Lung (tissue), 12 donors: ENCODE data around the gene APLNR. TPM values are rescaled to one million over a fixed set of nuclear protein-coding genes. Genes with fewer than 3 reads are reported as not detected.

Experiments used
- ATAC-seq: fragments of 200-7000 bp; cut with Tn5 transposase; one replicate; pipeline ENCODE4 v1.9.1; 2020; ENCODE audit warnings: moderate number of reproducible peaks; ENCODE audit not compliant: insufficient read depth, low FRiP score
- DNase-seq, 3 donors: peaks; one replicate each; pipeline ENCODE4 v3.0.0-alpha.2; 2013 to 2017
- H3K27ac ChIP-seq, 2 donors: one replicate each; pipeline ENCODE4 v1.5.1; 2013; ENCODE audit warnings: mild to moderate bottlenecking in 2 of 2, moderate library complexity in 2 of 2, control low read depth in 1 of 2, inconsistent platforms in 1 of 2, low read depth in 1 of 2, low read length in 1 of 2
- H3K27me3 ChIP-seq, 3 donors: one replicate each; pipeline ENCODE4 v1.5.1; 2013; ENCODE audit warnings: low read length in 2 of 3; ENCODE audit not compliant: control insufficient read depth in 3 of 3, insufficient read depth in 3 of 3
- H3K36me3 ChIP-seq, 4 donors: one replicate each; pipeline ENCODE4 v1.5.1; 2013; ENCODE audit warnings: low read length in 4 of 4, mild to moderate bottlenecking in 1 of 4, moderate library complexity in 1 of 4; ENCODE audit not compliant: control insufficient read depth in 4 of 4, insufficient read depth in 4 of 4
- H3K4me1 ChIP-seq, 5 donors: one replicate each; pipeline ENCODE4 v1.5.1; 2013; ENCODE audit warnings: low read length in 5 of 5, mild to moderate bottlenecking in 2 of 5, moderate library complexity in 1 of 5; ENCODE audit not compliant: control insufficient read depth in 5 of 5, insufficient read depth in 5 of 5
- H3K4me3 ChIP-seq: one replicate; pipeline ENCODE4 v1.5.1; 2013; ENCODE audit warnings: mild to moderate bottlenecking, control low read depth, moderate library complexity
- H3K9ac ChIP-seq, 2 donors: one replicate each; pipeline ENCODE4 v1.5.1; 2013; ENCODE audit warnings: low read length in 2 of 2, control low read depth in 1 of 2; ENCODE audit not compliant: insufficient read depth in 1 of 2
- H3K9me3 ChIP-seq, 4 donors: one replicate each; pipeline ENCODE4 v1.5.1; 2013; ENCODE audit warnings: low read length in 3 of 4, mild to moderate bottlenecking in 1 of 4, moderate library complexity in 1 of 4; ENCODE audit not compliant: control insufficient read depth in 4 of 4, insufficient read depth in 3 of 4
- WGBS, 2 donors: extraction: QIAGEN DNeasy Blood & Tissue Kit; methylation state at CpG; one replicate each; pipeline ENCODE4 v1.1.7; 2013; 5-methylcytosine and 5-hydroxymethylcytosine counted together
- polyA plus RNA-seq, 2 donors: library from polyadenylated mRNA; stranded (reverse); fragments of 200-250 nt; gene quantifications; one replicate each; pipeline ENCODE4 v1.2.1, GENCODE V29; 2013
- total RNA-seq, 2 donors: library from RNA; depleted of rRNA in 1 of 2; stranded (reverse); fragments of >200 nt in 1 of 2; gene quantifications; one replicate each; pipeline ENCODE4 v1.2.1, GENCODE V29; 2014 to 2021
- TF ChIP-seq, protein P1 (sequence below): IDR thresholded peaks from 2 replicates; pipeline ENCODE4 v1.5.1; 2012; ENCODE audit warnings: mild to moderate bottlenecking; ENCODE audit errors: control extremely low read depth, extremely low read depth
- donor health status: control.
- donor health status: control.
- donor health status: Bipolar disorder and iron deficiency.
- donor health status: healthy.
- donor health status: DM: yes; HTN: yes; CAD: no.

Gene APLNR
- total and polyA plus RNA-seq, 4 donors: 0.39 to 93.8 (median 4.9) TPM

DNA sequence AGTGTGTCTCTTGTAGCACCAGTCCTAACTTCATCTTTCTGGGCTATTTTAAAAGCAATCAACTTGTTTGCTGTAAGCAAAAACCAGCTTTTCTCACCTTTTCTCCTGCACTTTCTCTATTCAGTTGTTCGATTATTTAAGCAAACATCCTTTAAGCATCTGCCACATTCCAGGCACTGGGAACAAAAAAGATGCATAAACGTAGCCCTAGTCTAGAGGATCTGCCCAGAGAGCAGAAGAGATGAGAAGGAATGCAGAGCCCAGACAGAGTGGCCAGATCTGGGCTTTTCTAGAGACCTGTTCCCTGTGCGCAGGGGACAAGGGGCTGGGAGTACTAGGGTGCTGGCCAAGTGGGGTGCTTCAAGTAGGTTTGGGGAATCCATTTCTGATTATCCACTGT lies 8.4 kb downstream of the APLNR start:
- no peak overlapping the region for H3K4me3 ChIP-seq
- H3K27me3 ChIP-seq: no peaks in the 10 kb centered on the region
- no peak for DNase-seq
- ATAC-seq: no peak
- no peaks in the 10 kb centered on the region for H3K9me3 ChIP-seq
- TF ChIP-seq, protein P1, sequence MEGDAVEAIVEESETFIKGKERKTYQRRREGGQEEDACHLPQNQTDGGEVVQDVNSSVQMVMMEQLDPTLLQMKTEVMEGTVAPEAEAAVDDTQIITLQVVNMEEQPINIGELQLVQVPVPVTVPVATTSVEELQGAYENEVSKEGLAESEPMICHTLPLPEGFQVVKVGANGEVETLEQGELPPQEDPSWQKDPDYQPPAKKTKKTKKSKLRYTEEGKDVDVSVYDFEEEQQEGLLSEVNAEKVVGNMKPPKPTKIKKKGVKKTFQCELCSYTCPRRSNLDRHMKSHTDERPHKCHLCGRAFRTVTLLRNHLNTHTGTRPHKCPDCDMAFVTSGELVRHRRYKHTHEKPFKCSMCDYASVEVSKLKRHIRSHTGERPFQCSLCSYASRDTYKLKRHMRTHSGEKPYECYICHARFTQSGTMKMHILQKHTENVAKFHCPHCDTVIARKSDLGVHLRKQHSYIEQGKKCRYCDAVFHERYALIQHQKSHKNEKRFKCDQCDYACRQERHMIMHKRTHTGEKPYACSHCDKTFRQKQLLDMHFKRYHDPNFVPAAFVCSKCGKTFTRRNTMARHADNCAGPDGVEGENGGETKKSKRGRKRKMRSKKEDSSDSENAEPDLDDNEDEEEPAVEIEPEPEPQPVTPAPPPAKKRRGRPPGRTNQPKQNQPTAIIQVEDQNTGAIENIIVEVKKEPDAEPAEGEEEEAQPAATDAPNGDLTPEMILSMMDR: no peak
- no peak overlapping the region for H3K27ac ChIP-seq
- 76 to 77% methylated on average over 3 of the region's 3 CpGs for WGBS, 2 donors
- H3K4me1 ChIP-seq: peaks cover 0 to 9% (median under 1%) of the 10 kb centered on the region in 5 donors
- H3K36me3 ChIP-seq: no peaks in the 10 kb centered on the region
- no peak overlapping the region for H3K9ac ChIP-seq

DNA sequence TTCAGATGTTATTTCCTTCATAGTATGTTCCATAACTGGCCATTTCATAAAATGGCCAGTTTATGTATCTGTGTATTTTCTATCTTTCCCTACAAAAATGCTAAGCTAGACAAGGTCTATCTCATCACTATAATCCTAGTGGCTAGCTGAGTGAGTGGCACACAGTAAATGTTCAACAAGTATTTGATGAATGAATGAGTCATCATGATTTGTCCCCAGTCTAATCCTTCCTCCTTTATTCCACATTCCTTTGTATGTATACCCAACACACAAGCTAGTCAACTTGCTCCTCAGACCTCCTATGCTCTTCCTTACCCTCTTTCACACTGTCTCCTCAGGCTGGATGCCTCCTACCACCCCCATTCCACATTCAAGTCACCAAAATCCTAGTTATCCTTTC lies 12.5 kb downstream of the APLNR start:
- Histone ChIP-seq H3K4me3 (no peak overlapping the region), H3K27ac (no peak overlapping the region), H3K4me1 (peaks cover 0 to 8% (median under 1%) of the 10 kb centered on the region in 5 donors), H3K9me3 (no peaks in the 10 kb centered on the region), H3K36me3 (no peaks in the 10 kb centered on the region), H3K27me3 (no peaks in the 10 kb centered on the region), H3K9ac (no peak overlapping the region)
- ATAC-seq: no peak
- DNase-seq: no peak
- TF ChIP-seq, protein P1: no peak

DNA sequence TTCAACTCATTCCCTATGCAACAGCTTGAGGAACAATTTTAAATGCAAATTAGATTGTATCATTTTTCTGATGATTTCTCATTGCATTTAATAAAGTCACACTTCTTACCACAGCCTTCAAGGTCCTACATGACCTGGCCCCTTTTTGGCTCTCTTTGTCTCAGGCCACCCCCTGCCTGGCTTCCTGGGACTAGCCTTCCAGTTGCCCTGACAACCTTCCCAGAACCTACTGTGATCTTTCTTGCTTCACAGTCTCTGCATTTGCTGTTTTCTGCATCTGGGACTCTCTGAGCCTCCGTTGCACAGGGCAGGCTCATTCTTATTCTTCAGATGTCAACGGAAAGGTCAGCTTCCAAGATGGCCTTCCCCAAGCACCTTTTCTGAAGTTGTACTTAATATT lies 12.9 kb downstream of the APLNR start:
- Histone ChIP-seq H3K4me1 (peaks cover 0 to 8% (median 4%) of the 10 kb centered on the region in 5 donors), H3K27ac (no peak overlapping the region), H3K27me3 (no peaks in the 10 kb centered on the region), H3K9me3 (no peaks in the 10 kb centered on the region), H3K9ac (no peak overlapping the region), H3K36me3 (no peaks in the 10 kb centered on the region), H3K4me3 (no peak overlapping the region)
- ATAC-seq: no peak
- TF ChIP-seq, protein P1: no peak
- no peak for DNase-seq
- 88 to 100% methylated on average over 2 of the region's 2 CpGs for WGBS, 2 donors

DNA sequence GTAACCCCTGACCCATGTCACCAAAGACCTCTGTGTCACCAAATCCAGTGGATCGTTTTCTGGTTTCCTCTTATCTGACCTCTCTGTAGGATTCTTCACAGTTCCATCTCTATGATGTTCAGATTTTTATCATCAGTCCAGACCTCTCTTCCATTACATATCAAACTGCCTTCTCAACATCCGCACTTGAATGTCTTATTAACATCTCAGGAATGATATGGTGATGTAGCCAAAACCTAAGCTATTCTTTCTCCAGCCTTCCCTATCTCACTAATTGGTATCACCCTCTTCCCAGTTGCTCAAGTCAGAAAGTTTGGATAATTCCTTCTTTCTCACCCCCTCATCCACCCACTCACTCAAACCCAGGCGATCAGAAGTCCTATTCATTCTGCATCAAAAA lies 13.4 kb downstream of the APLNR start:
- Histone ChIP-seq H3K9ac (no peak overlapping the region), H3K27ac (no peak overlapping the region), H3K4me3 (no peak overlapping the region), H3K4me1 (peaks cover 0 to 8% (median 5%) of the 10 kb centered on the region in 5 donors), H3K27me3 (no peaks in the 10 kb centered on the region), H3K36me3 (no peaks in the 10 kb centered on the region), H3K9me3 (no peaks in the 10 kb centered on the region)
- 78 to 82% methylated on average over 3 of the region's 3 CpGs for WGBS, 2 donors
- ATAC-seq (no peak), DNase-seq (no peak)
- TF ChIP-seq, protein P1: no peak
